ENCODE results near the gene ARSA. TPM values are rescaled to one million over a fixed set of nuclear protein-coding genes. Genes with fewer than 3 reads are reported as not detected.

ARSA gene
- total RNA-seq, 2 experiments from 2014 or later = 31.6 to 34.4 TPM

GRCh38 chr22:50575426-50575941, 52.5 kb downstream of the ARSA start:
- ChIA-PET CTCF (ENCODE audit: unreplicated experiment) (interaction anchor here (1.0 kb wide), 1 partner anchor 13 kb away, joined by 3 read pairs; the partner anchor contains the start of gene SYCE3), POLR2A (interaction anchor here (1.6 kb wide), 1 partner anchor 10 kb away, joined by 7 read pairs; no protein-coding TSS in a partner anchor)
- no peaks in the 10 kb centered on the region for H3K9me2 ChIP-seq (ENCODE audit: insufficient read depth, low read length)
- H4K20me1 ChIP-seq (ENCODE audit: insufficient read depth, low read length) = no peaks in the 10 kb centered on the region
- no TSS peak for BruUV-seq (replicated peaks)
- TF ChIP-seq CTCF (conservative IDR thresholded peaks at IDR 0.05; ENCODE audit: low read length) (no peak), EZH2phosphoT487 (IDR thresholded peaks at IDR 0.05; ENCODE audit: borderline replicate concordance, low read depth, low read length) (no peak)
- H2AFZ ChIP-seq (ENCODE audit: low read length) = no peak overlapping the region
- peaks cover 13% of the 10 kb centered on the region for H3K4me1 ChIP-seq (ENCODE audit: insufficient read depth, low read length, poor library complexity, severe bottlenecking)
- no peak for DNase-seq (ENCODE audit: low spot score)
- H3K4me3 ChIP-seq (ENCODE audit: low read depth, low read length, poor library complexity, severe bottlenecking) = no peak overlapping the region
- no peaks in the 10 kb centered on the region for H3K9me3 ChIP-seq (ENCODE audit: low read length)
- intact Hi-C loops (cut with micrococcal nuclease; ENCODE audit: unreplicated experiment) = no loop called here
- H3K79me2 ChIP-seq (ENCODE audit: insufficient read depth, low read depth, low read length) = no peaks in the 10 kb centered on the region
- no peak overlapping the region for H3K4me2 ChIP-seq (ENCODE audit: low read length)
- peaks cover 92% of the 10 kb centered on the region for H3K36me3 ChIP-seq (ENCODE audit: insufficient read depth, low read length)
- H3K27ac ChIP-seq (ENCODE audit: low read depth, low read length, poor library complexity, severe bottlenecking) = no peak overlapping the region

Small RNAs within 50 kb of the gene (small RNA-seq; reads per million reads assigned to genes)
- not detected for gene RF00019

Other genes starting within 250 kb of the ARSA start
- 134 and 177 TPM in 2 replicates for gene SBF1, start 153.1 kb downstream of the ARSA start, total RNA-seq (2014; rRNA removed; shearing (Covaris generic))
- gene SBF1, start 153.1 kb downstream of the ARSA start, total RNA-seq (2022) = 160 and 181 TPM in 2 replicates
- gene ADM2, start 146.6 kb downstream of the ARSA start, total RNA-seq (2014; rRNA removed; shearing (Covaris generic)) = 2.7 and 4.3 TPM in 2 replicates
- 7.0 and 7.9 TPM in 2 replicates for gene ADM2, start 146.6 kb downstream of the ARSA start, total RNA-seq (2022)
- not detected in 2 replicates for gene MIOX, start 141.3 kb downstream of the ARSA start, total RNA-seq (2014; rRNA removed; shearing (Covaris generic))
- gene MIOX, start 141.3 kb downstream of the ARSA start, total RNA-seq (2022) = 0.53 and 0.74 TPM in 2 replicates
- gene LMF2, start 120.5 kb downstream of the ARSA start, total RNA-seq (2014; rRNA removed; shearing (Covaris generic)) = 37.8 and 50.7 TPM in 2 replicates
- 49.2 and 49.8 TPM in 2 replicates for gene LMF2, start 120.5 kb downstream of the ARSA start, total RNA-seq (2022)
- 129 and 151 TPM in 2 replicates for gene NCAPH2, start 119.9 kb downstream of the ARSA start, total RNA-seq (2014; rRNA removed; shearing (Covaris generic))
- gene NCAPH2, start 119.9 kb downstream of the ARSA start, total RNA-seq (2022) = 124 and 126 TPM in 2 replicates
- gene SCO2, start 102.6 kb downstream of the ARSA start, total RNA-seq (2014; rRNA removed; shearing (Covaris generic)) = 2.7 and 4.9 TPM in 2 replicates
- 3.9 and 4.1 TPM in 2 replicates for gene SCO2, start 102.6 kb downstream of the ARSA start, total RNA-seq (2022)
- gene TYMP, start 98.1 kb downstream of the ARSA start, total RNA-seq (2014; rRNA removed; shearing (Covaris generic)) = 3.9 and 6.3 TPM in 2 replicates
- gene TYMP, start 98.1 kb downstream of the ARSA start, total RNA-seq (2022) = 3.8 and 4.0 TPM in 2 replicates
- gene KLHDC7B, start 82.3 kb downstream of the ARSA start, total RNA-seq (2014; rRNA removed; shearing (Covaris generic)) = 0.08 and 0.25 TPM in 2 replicates
- gene KLHDC7B, start 82.3 kb downstream of the ARSA start, total RNA-seq (2022) = 0.31 and 0.46 TPM in 2 replicates
- gene SYCE3, start 65.2 kb downstream of the ARSA start, total RNA-seq (2014; rRNA removed; shearing (Covaris generic)) = not detected in 2 replicates
- not detected in 2 replicates for gene SYCE3, start 65.2 kb downstream of the ARSA start, total RNA-seq (2022)
- gene CPT1B, start 49.7 kb downstream of the ARSA start, total RNA-seq (2014; rRNA removed; shearing (Covaris generic)) = 92.6 and 101 TPM in 2 replicates
- 138 and 162 TPM in 2 replicates for gene CPT1B, start 49.7 kb downstream of the ARSA start, total RNA-seq (2022)
- gene CHKB, start 45.3 kb downstream of the ARSA start, total RNA-seq (2014; rRNA removed; shearing (Covaris generic)) = 83.8 and 85.8 TPM in 2 replicates
- 100 and 110 TPM in 2 replicates for gene CHKB, start 45.3 kb downstream of the ARSA start, total RNA-seq (2022)
- 0.54 and 0.62 TPM in 2 replicates for gene MAPK8IP2, start 27.4 kb downstream of the ARSA start, total RNA-seq (2014; rRNA removed; shearing (Covaris generic))
- gene MAPK8IP2, start 27.4 kb downstream of the ARSA start, total RNA-seq (2022) = 1.5 and 2.2 TPM in 2 replicates
- not detected in 2 replicates for gene SHANK3, start 44.7 kb upstream of the ARSA start, total RNA-seq (2014; rRNA removed; shearing (Covaris generic))
- gene SHANK3, start 44.7 kb upstream of the ARSA start, total RNA-seq (2022) = 0.07 and 0.15 TPM in 2 replicates
- not detected in 2 replicates for gene ACR, start 110.1 kb upstream of the ARSA start, total RNA-seq (2014; rRNA removed; shearing (Covaris generic))
- gene ACR, start 110.1 kb upstream of the ARSA start, total RNA-seq (2022) = not detected in 2 replicates
- gene RABL2B, start 155.5 kb upstream of the ARSA start, total RNA-seq (2014; rRNA removed; shearing (Covaris generic)) = 7.6 and 13.9 TPM in 2 replicates
- gene RABL2B, start 155.5 kb upstream of the ARSA start, total RNA-seq (2022) = 26.0 and 26.2 TPM in 2 replicates